Right ventricle myocardium inferior (tissue), 1 donor: Measurements from ENCODE around the gene GLT1D1. TPM values are rescaled to one million over a fixed set of nuclear protein-coding genes. Genes with fewer than 3 reads are reported as not detected.
"Not testable (repeated sequence)": the region's sequence is repeated elsewhere in the genome, so short reads cannot be mapped to it uniquely, and the experiment has no call there.

Experiments used
- ATAC-seq: fragments of 200-7000 bp; cut with Tn5 transposase; one replicate; pipeline ENCODE4 v1.9.1; 2020; ENCODE audit warnings: mild to moderate bottlenecking, moderate library complexity
- DNase-seq: peaks from one replicate; pipeline ENCODE4 v3.0.0; 2021; ENCODE audit errors: missing footprints
- intact Hi-C: fragments of 100-400 bp; cut with DNase I; formaldehyde crosslinking; loops from one replicate; pipeline ENCODE4 v1.11.0; 2022
- total RNA-seq: library from RNA; stranded (reverse); fragmentation: NEBNext Ultra II Directional; extraction: Animal tissue kit (Norgen Biotek cat#: 25700); gene quantifications from one replicate; pipeline ENCODE4 v1.2.1, GENCODE V29; 2021
- donor health status: DM: no; HTN: yes; CAD: no; lungs with severe emphysema.

GLT1D1 gene
- total RNA-seq, 1 donor from 2014 or later = 0.68 TPM

- DNase-seq, intact Hi-C loops, ATAC-seq: not testable (repeated sequence)
Observed at GRCh38 chr12:128849806-128850205, 3.5 kb upstream of the GLT1D1 start.

- no peak for ATAC-seq
- intact Hi-C loops = no loop called here
Observed at GRCh38 chr12:128850400-128850799, 2.9 kb upstream of the GLT1D1 start.

GRCh38 chr12:128851429-128851828 lies 1.8 kb upstream of the GLT1D1 start:
- intact Hi-C loops, ATAC-seq, DNase-seq: not testable (repeated sequence)

More at GRCh38 chr12:128850400-128850799, 2.9 kb upstream of the GLT1D1 start:
- DNase-seq = no peak

GRCh38 chr12:128852026-128852698 lies 1.1 kb upstream of the GLT1D1 start:
- ATAC-seq (no peak), DNase-seq (no peak)
- intact Hi-C loops = no loop called here

- intact Hi-C loops = no loop called here
- no peak for DNase-seq
- no peak for ATAC-seq
Observed at GRCh38 chr12:128853600-128854197, 421 bp downstream of the GLT1D1 start.

GRCh38 chr12:128856035-128856790 lies 2.9 kb downstream of the GLT1D1 start:
- ATAC-seq (no peak), DNase-seq (no peak)
- intact Hi-C loops = no loop called here

GRCh38 chr12:128856791-128857078 lies 3.5 kb downstream of the GLT1D1 start:
- intact Hi-C loops = no loop called here
- no peak for DNase-seq
- no peak for ATAC-seq

GRCh38 chr12:128857133-128857763 lies 4.0 kb downstream of the GLT1D1 start:
- intact Hi-C loops = no loop called here
- ATAC-seq (no peak), DNase-seq (no peak)

- intact Hi-C loops = no loop called here
- ATAC-seq (no peak), DNase-seq (no peak)
Observed at GRCh38 chr12:128859311-128859710, 6.0 kb downstream of the GLT1D1 start.

- DNase-seq = no peak
- ATAC-seq = no peak
- intact Hi-C loops = no loop called here
Observed at GRCh38 chr12:128861226-128862016, 8.1 kb downstream of the GLT1D1 start.

- ATAC-seq (peak; percentile 45), DNase-seq (no peak)
- intact Hi-C loops = loop anchor here (2.0 kb wide), 1 partner anchor 39 kb away; no protein-coding TSS in a partner anchor
Observed at GRCh38 chr12:128863957-128864356, 10.7 kb downstream of the GLT1D1 start.

GRCh38 chr12:128864516-128865186 lies 11.4 kb downstream of the GLT1D1 start:
- peak; percentile 93 for ATAC-seq
- DNase-seq = no peak
- intact Hi-C loops = loop anchor here (2.0 kb wide), 1 partner anchor 40 kb away; no protein-coding TSS in a partner anchor

GRCh38 chr12:128867466-128867865 lies 14.2 kb downstream of the GLT1D1 start:
- DNase-seq = no peak
- no peak for ATAC-seq
- intact Hi-C loops = no loop called here

- no peak for DNase-seq
- intact Hi-C loops = no loop called here
- ATAC-seq = no peak
Observed at GRCh38 chr12:128871516-128871892, 18.2 kb downstream of the GLT1D1 start.

- intact Hi-C loops = no loop called here
- DNase-seq (no peak), ATAC-seq (no peak)
Observed at GRCh38 chr12:128872303-128872702, 19.0 kb downstream of the GLT1D1 start.

- no peak for ATAC-seq
- no peak for DNase-seq
- intact Hi-C loops = no loop called here
Observed at GRCh38 chr12:128876559-128876958, 23.3 kb downstream of the GLT1D1 start.

GRCh38 chr12:128879898-128880764 lies 26.9 kb downstream of the GLT1D1 start:
- ATAC-seq (no peak), DNase-seq (no peak)
- intact Hi-C loops = no loop called here
